ENCODE data around the gene CDH13.

The CDH13 gene

GRCh38 chr16:83603723-83604570 lies 977.2 kb downstream of the CDH13 start:
- Histone ChIP-seq H3K4me1 (ENCODE audit: control insufficient read depth, insufficient read depth, low read length) (peaks cover 6% of the 10 kb centered on the region), H3K9ac (ENCODE audit: low read depth, low read length) (no peak overlapping the region), H3K9me3 (replicated peaks; ENCODE audit: low read length) (no peaks in the 10 kb centered on the region), H3K4me2 (ENCODE audit: low read length) (no peak overlapping the region), H3K36me3 (ENCODE audit: insufficient read depth, low read length) (peaks cover 3% of the 10 kb centered on the region), H3K27me3 (ENCODE audit: control insufficient read depth, insufficient read depth, low read length) (no peaks in the 10 kb centered on the region), H3K4me3 (ENCODE audit: low read length) (no peak overlapping the region)

GRCh38 chr16:83606486-83607030 lies 979.8 kb downstream of the CDH13 start:
- H3K4me1 ChIP-seq (ENCODE audit: control insufficient read depth, insufficient read depth, low read length) = no peaks in the 10 kb centered on the region
- no peaks in the 10 kb centered on the region for H3K27me3 ChIP-seq (ENCODE audit: control insufficient read depth, insufficient read depth, low read length)
- H3K4me3 ChIP-seq (ENCODE audit: low read length) = no peak overlapping the region
- H3K9me3 ChIP-seq (replicated peaks; ENCODE audit: low read length) = no peaks in the 10 kb centered on the region
- H3K36me3 ChIP-seq (ENCODE audit: insufficient read depth, low read length) = peaks cover 3% of the 10 kb centered on the region
- H3K9ac ChIP-seq (ENCODE audit: low read depth, low read length) = no peak overlapping the region
- H3K4me2 ChIP-seq (ENCODE audit: low read length) = no peak overlapping the region

- no peaks in the 10 kb centered on the region for H3K27me3 ChIP-seq (ENCODE audit: control insufficient read depth, insufficient read depth, low read length)
- H3K4me3 ChIP-seq (ENCODE audit: low read length) = no peak overlapping the region
- no peaks in the 10 kb centered on the region for H3K9me3 ChIP-seq (replicated peaks; ENCODE audit: low read length)
- no peak overlapping the region for H3K4me2 ChIP-seq (ENCODE audit: low read length)
- H3K36me3 ChIP-seq (ENCODE audit: insufficient read depth, low read length) = no peaks in the 10 kb centered on the region
- H3K9ac ChIP-seq (ENCODE audit: low read depth, low read length) = no peak overlapping the region
- H3K4me1 ChIP-seq (ENCODE audit: control insufficient read depth, insufficient read depth, low read length) = no peaks in the 10 kb centered on the region
Measured at GRCh38 chr16:83609178-83609577, 982.4 kb downstream of the CDH13 start.

GRCh38 chr16:83615141-83615952 lies 988.6 kb downstream of the CDH13 start:
- H3K4me1 ChIP-seq (ENCODE audit: control insufficient read depth, insufficient read depth, low read length) = peaks cover 12% of the 10 kb centered on the region
- H3K9ac ChIP-seq (ENCODE audit: low read depth, low read length) = no peak overlapping the region
- no peaks in the 10 kb centered on the region for H3K9me3 ChIP-seq (replicated peaks; ENCODE audit: low read length)

GRCh38 chr16:83615953-83616350 lies 989.2 kb downstream of the CDH13 start:
- no peaks in the 10 kb centered on the region for H3K36me3 ChIP-seq (ENCODE audit: insufficient read depth, low read length)
- H3K9me3 ChIP-seq (replicated peaks; ENCODE audit: low read length) = no peaks in the 10 kb centered on the region
- no peak overlapping the region for H3K4me2 ChIP-seq (ENCODE audit: low read length)
- peaks cover 12% of the 10 kb centered on the region for H3K4me1 ChIP-seq (ENCODE audit: control insufficient read depth, insufficient read depth, low read length)
- no peaks in the 10 kb centered on the region for H3K27me3 ChIP-seq (ENCODE audit: control insufficient read depth, insufficient read depth, low read length)
- no peak overlapping the region for H3K9ac ChIP-seq (ENCODE audit: low read depth, low read length)
- H3K4me3 ChIP-seq (ENCODE audit: low read length) = no peak overlapping the region

More at GRCh38 chr16:83615141-83615952, 988.6 kb downstream of the CDH13 start:
- Histone ChIP-seq H3K4me2 (ENCODE audit: low read length) (no peak overlapping the region), H3K4me3 (ENCODE audit: low read length) (no peak overlapping the region), H3K27me3 (ENCODE audit: control insufficient read depth, insufficient read depth, low read length) (no peaks in the 10 kb centered on the region), H3K36me3 (ENCODE audit: insufficient read depth, low read length) (no peaks in the 10 kb centered on the region)

- no peaks in the 10 kb centered on the region for H3K9me3 ChIP-seq (replicated peaks; ENCODE audit: low read length)
- H3K9ac ChIP-seq (ENCODE audit: low read depth, low read length) = no peak overlapping the region
- no peaks in the 10 kb centered on the region for H3K36me3 ChIP-seq (ENCODE audit: insufficient read depth, low read length)
- peaks cover 12% of the 10 kb centered on the region for H3K4me1 ChIP-seq (ENCODE audit: control insufficient read depth, insufficient read depth, low read length)
- no peaks in the 10 kb centered on the region for H3K27me3 ChIP-seq (ENCODE audit: control insufficient read depth, insufficient read depth, low read length)
- H3K4me3 ChIP-seq (ENCODE audit: low read length) = no peak overlapping the region
- no peak overlapping the region for H3K4me2 ChIP-seq (ENCODE audit: low read length)
Measured at GRCh38 chr16:83619381-83620150, 992.8 kb downstream of the CDH13 start.

GRCh38 chr16:83622010-83622409 lies 995.2 kb downstream of the CDH13 start:
- Histone ChIP-seq H3K4me1 (ENCODE audit: control insufficient read depth, insufficient read depth, low read length) (no peaks in the 10 kb centered on the region), H3K36me3 (ENCODE audit: insufficient read depth, low read length) (no peaks in the 10 kb centered on the region), H3K27me3 (ENCODE audit: control insufficient read depth, insufficient read depth, low read length) (no peaks in the 10 kb centered on the region), H3K4me3 (ENCODE audit: low read length) (no peak overlapping the region), H3K9me3 (replicated peaks; ENCODE audit: low read length) (no peaks in the 10 kb centered on the region), H3K4me2 (ENCODE audit: low read length) (no peak overlapping the region), H3K9ac (ENCODE audit: low read depth, low read length) (no peak overlapping the region)

GRCh38 chr16:83623091-83623730 lies 996.4 kb downstream of the CDH13 start:
- Histone ChIP-seq H3K4me2 (ENCODE audit: low read length) (no peak overlapping the region), H3K4me1 (ENCODE audit: control insufficient read depth, insufficient read depth, low read length) (no peaks in the 10 kb centered on the region), H3K9me3 (replicated peaks; ENCODE audit: low read length) (no peaks in the 10 kb centered on the region), H3K9ac (ENCODE audit: low read depth, low read length) (no peak overlapping the region), H3K36me3 (ENCODE audit: insufficient read depth, low read length) (no peaks in the 10 kb centered on the region), H3K4me3 (ENCODE audit: low read length) (no peak overlapping the region), H3K27me3 (ENCODE audit: control insufficient read depth, insufficient read depth, low read length) (no peaks in the 10 kb centered on the region)

- H3K9me3 ChIP-seq (replicated peaks; ENCODE audit: low read length) = no peaks in the 10 kb centered on the region
- no peaks in the 10 kb centered on the region for H3K27me3 ChIP-seq (ENCODE audit: control insufficient read depth, insufficient read depth, low read length)
- no peak overlapping the region for H3K9ac ChIP-seq (ENCODE audit: low read depth, low read length)
- H3K36me3 ChIP-seq (ENCODE audit: insufficient read depth, low read length) = no peaks in the 10 kb centered on the region
- no peak overlapping the region for H3K4me3 ChIP-seq (ENCODE audit: low read length)
- no peak overlapping the region for H3K4me2 ChIP-seq (ENCODE audit: low read length)
- H3K4me1 ChIP-seq (ENCODE audit: control insufficient read depth, insufficient read depth, low read length) = no peaks in the 10 kb centered on the region
Measured at GRCh38 chr16:83623892-83624291, 997.1 kb downstream of the CDH13 start.

- Histone ChIP-seq H3K4me3 (ENCODE audit: low read length) (no peak overlapping the region), H3K4me1 (ENCODE audit: control insufficient read depth, insufficient read depth, low read length) (no peaks in the 10 kb centered on the region), H3K27me3 (ENCODE audit: control insufficient read depth, insufficient read depth, low read length) (no peaks in the 10 kb centered on the region), H3K9me3 (replicated peaks; ENCODE audit: low read length) (no peaks in the 10 kb centered on the region), H3K4me2 (ENCODE audit: low read length) (no peak overlapping the region), H3K9ac (ENCODE audit: low read depth, low read length) (no peak overlapping the region), H3K36me3 (ENCODE audit: insufficient read depth, low read length) (no peaks in the 10 kb centered on the region)
Measured at GRCh38 chr16:83624429-83625120, 997.8 kb downstream of the CDH13 start.

Measured in skeletal muscle satellite cell (primary cell).